Prostate gland (tissue), 2 donors: Measurements from ENCODE around the gene ST6GALNAC4.

Source experiments
- CTCF ChIP-seq, 4 experiments: fragments of 200-600 bp in 2 of 4; fragments of 450-650 bp in 2 of 4; sonication (generic) in 2 of 4; IDR thresholded peaks; 1 replicate in 3 of 4; 2 replicates in 1 of 4; pipeline ENCODE4 v1.5.1; 2016 to 2019; ENCODE audit warnings: antibody characterized with exemption in 4 of 4, mild to moderate bottlenecking in 2 of 4, moderate library complexity in 2 of 4
- POLR2AphosphoS5 ChIP-seq: sonication (generic); formaldehyde crosslinking; IDR thresholded peaks from one replicate; pipeline ENCODE4 v1.6.1; 2017; ENCODE audit warnings: antibody characterized with exemption

- TF ChIP-seq CTCF (IDR thresholded peaks at IDR 0.05) (no peak), POLR2AphosphoS5 (no peak)
Observed at GRCh38 chr9:127866535-127866934, 50.3 kb downstream of the ST6GALNAC4 start.
